ENCODE results near the gene TMEM9B.
"Not testable (repeated sequence)": the region's sequence is repeated elsewhere in the genome, so short reads cannot be mapped to it uniquely, and the experiment has no call there.

TMEM9B gene

DNA sequence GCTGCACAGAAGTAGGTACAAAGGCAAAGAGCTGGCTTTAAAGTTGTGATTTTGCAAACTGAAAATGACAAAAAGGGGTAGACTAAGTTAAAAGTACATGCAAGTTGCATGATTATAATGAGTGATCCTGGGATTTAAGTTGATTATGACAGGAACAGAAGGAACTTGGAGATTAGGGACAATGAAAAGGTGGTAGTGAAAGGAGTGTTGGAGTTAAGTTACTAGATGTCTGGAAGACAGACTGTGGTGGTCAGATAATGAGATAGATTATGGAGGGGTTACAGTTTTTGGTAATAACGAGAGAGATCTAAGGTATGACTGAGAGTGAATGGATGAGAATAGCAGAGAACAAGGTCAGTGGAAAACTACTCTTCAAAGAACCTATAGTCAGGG, 7.7 kb upstream of the TMEM9B start:
- no peak for DNase-seq

DNA sequence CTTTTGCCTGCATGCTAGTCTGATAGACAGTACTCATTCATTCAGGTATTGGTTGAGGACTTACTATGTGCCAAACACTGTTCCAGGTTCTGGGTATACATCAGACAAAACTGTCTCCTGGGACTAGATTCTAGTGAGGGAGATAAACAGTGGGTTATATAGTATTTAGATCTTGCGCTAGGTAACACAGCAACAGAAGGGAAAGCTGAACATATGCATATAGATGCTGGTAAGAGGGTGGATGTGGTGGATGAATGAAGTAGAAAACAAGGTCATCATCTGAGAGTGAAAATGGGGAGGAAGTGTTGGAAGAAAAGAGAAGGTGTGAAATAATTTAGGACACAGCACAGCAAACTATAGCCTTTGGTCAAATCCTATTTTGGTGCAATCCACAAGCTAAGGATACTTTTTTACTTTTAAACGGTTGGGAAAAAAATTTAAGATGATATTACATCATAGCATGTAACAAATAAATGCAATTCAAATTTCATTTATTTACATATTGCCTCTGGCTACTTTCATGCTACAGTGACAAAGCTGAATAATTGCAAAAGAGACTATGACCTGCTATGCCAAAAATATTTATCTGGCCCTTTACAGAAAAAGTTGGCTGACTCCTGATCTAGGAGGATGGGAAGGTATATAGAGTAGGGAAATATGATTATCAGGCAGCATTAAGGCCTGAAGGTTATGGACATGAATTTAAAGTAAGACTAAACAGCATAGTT, 7.1 kb upstream of the TMEM9B start:
- DNase-seq = no peak

DNA sequence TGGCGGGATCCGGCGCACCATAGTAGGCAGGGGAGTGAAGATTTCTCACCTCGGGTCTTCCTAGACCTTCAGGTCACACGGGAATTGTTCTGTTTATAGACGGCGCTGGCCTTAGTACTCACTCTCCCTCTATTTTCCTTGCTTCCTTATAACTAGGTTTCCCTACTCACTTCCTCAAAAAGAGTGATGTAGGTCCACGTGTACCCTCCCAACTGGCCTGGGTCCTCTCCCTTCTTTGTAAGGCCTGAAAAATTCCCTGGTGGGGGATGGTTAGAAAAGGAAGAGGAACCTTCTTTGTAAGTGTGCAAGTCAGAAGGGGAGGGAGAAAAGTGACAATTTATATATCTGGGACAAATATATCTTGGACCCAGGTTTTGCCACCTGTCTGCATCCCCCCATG, 2.9 kb upstream of the TMEM9B start:
- DNase-seq = no peak

DNA sequence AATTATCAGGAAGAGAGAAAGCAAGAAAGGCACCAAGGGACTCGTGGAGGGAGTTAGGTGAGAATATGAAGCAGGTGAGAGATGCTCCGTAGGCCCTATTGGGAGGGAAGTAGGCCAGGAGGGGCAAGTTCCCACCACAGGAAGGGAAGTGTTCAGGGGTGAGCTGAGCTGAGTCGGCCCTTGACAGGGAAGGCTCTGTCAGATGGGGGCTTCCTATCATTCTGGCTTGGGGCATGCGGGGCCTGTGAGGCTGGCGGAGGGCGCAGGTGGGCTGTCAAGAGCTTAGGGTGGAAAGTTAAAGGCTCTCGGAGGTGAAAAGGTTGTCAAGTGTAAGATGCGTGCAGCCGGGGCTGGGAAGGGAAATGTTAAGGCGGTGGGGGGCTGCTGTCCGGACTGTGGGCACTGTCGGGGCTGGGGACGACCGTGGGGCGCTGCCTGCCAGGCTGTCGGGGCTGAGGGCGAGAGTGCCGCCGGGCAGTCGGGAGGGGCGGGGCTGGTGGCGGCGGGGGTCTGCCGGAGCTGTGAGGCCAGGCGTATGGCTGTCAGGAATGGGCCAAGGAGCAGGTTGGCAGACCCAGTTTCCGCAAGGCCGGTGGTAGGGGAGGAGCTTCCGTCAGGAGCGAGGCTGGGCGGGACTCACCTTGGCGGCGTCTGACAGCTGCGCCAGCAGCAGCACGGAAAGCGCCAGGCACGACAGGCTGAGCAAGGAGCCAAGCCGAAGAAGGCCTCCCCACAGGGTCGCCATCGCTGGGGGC, 496 bp downstream of the TMEM9B start:
- DNase-seq = peak; percentile 74

DNA sequence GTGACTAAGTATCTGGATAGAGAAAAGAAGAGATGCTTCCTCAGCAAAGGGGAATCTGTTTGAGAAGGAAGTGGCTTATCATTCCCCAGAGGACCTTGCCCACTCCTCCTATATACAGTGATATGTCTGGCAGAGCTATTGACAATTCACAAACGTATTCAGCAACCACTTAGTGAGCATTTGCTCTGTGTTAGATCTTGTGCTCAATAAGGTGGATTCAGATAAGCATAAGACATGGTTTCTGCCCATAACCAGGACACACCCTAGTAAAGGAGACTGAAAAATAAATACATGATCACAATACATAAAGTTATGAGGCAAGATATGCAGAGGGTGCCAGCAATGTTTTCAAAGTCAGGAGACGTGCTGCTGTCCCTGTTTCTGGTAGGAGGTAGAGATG, 1.4 kb downstream of the TMEM9B start:
- no peak for DNase-seq

DNA sequence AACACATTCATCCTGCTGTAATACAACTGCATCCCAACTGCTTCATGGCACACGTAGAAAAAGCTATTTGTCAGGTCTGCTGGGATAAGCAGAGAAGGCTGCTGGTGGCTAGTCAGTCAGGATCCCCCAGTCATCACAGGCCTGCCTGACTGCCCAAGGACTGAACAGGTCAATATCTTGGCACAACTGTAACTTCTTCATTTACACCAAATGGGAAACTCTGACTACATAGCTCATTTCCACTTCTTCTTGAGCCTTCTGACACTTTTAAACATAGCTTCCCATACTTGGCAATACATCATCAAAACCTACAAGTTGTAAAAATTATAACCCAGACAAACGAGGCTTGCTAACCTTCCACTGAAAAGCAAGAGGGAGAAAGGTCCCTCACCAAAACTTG, 2.8 kb downstream of the TMEM9B start:
- no peak for DNase-seq

DNA sequence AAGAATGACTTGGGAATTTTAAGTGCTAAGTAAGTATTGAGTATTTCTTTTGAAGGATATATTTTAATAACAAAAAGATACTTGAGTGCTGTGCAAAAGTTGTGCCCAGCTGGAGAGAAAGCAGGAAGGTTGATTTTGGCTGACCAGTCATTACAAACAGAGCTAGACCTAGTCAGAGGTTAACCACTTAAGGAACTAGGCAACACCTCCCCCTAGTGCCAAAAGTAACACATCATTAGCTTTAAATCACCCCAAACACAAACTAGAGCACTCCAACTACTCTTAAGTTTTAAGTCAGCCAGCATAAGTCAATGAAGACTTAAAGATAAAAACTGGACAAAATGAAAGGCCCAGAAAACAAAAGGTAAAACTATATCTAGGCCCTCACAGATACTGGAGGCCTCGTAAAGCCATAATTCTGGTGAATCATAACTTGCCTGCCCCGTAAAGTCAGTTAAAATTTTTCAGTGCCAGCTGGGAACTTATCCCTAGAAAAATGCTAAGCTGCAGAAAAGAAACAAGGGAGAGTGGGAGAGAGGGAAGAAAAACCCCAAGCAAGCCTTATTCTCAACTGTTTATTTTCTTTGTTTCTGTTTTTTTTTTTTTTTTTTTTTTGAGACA, 4.6 kb downstream of the TMEM9B start:
- DNase-seq = peak; percentile 20

DNA sequence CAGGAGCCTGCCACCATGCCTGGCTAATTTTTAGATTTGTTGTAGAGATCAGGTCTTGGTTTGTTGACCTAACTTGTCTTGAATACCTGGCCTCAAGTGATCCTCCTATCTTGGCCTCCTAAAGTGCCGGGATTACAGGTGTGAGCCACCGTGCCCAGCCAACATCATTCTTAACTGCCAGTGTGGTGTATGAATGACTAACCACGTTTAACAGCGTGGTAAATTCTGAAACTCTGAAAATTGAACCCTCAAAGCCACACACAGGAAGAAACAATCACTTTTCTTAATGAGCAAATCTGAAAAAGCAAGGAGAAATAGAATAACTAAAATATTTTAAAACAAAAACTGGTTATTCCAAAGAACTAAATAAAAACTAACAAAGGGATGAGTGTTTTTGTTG, 7.4 kb downstream of the TMEM9B start:
- DNase-seq = no peak

DNA sequence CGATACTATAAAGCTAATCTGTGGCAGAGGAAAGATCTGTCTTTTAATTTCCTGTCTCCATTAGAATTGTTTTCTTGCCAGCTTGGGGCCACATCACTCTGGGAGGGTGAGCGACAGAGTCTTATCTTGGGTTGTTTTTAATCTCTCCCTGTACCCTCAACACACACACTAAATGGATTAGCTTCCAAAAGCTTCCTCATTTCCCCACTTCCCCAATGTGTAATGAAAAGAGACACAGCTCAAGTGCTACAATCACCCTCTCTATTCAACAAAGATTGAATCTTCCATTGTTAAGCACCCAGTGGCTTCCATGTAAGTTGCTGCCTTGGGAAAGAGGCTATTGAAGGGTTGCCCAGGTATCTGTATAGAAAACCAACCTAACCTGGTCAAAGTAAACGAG, 15.4 kb downstream of the TMEM9B start:
- DNase-seq = no peak

DNA sequence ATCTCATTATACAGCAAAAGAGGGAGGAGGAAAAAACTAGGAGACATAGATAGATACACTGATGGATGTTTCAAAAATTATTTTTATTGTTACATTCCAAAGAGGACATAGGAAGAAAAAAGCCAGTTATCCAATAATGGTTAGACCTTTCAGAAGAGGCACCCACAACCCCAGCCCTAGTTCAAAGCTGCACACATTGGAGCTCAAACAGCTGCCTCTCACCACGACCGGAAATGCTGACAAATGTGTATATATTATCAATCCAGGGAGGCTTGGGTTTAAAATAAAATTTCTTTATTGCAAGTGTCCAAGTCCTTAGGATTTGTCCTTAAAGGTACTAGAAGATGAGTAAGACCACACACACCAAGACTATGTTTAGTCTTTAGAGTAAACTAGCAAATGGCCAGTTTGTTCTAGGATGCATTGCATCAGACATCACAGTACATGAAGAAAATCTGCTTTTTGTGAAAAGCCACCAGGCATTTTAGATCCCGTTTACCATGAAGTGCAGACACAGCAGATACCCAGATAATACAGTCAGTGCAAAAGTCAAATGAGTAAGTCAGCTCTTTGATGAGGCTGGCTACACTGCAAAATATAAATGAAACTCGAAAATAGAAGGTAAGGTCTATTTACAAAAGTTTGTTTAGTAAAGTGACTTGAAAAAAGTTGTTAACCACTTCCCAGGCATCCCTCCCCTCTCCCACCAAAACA, 16.9 kb downstream of the TMEM9B start:
- DNase-seq = no peak

DNA sequence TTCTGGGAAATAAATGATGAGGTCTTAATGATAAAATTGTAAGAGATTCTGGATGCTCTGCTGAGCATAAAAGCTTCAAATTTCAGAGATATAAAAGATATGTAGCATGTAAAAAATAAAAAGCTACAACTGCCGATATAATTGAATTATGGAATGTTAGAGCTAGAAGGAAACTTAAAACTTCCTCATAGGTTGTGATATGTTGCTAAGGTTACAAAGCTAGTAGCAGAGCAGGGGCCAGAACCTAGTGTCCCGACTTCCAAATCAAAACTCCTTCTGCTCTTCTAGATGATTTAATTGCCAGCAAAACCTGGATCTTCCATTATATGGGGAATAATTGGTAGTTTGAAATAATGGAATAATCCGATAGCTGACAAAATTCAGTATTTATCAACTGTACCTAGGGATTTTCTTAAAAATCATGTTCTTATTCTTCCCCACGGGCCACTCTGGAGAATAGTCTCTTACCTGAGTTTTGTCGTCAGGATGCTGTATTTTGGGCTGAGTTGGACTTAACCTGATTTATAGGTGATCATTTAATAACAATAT, 21.6 kb downstream of the TMEM9B start, which contains the start of gene ASCL3:
Gene ASCL3 (minus strand): TSS at position 499 of the 549 bp plus-strand sequence. CDS start 4,855 bp downstream, outside the sequence.
- no peak for DNase-seq

DNA sequence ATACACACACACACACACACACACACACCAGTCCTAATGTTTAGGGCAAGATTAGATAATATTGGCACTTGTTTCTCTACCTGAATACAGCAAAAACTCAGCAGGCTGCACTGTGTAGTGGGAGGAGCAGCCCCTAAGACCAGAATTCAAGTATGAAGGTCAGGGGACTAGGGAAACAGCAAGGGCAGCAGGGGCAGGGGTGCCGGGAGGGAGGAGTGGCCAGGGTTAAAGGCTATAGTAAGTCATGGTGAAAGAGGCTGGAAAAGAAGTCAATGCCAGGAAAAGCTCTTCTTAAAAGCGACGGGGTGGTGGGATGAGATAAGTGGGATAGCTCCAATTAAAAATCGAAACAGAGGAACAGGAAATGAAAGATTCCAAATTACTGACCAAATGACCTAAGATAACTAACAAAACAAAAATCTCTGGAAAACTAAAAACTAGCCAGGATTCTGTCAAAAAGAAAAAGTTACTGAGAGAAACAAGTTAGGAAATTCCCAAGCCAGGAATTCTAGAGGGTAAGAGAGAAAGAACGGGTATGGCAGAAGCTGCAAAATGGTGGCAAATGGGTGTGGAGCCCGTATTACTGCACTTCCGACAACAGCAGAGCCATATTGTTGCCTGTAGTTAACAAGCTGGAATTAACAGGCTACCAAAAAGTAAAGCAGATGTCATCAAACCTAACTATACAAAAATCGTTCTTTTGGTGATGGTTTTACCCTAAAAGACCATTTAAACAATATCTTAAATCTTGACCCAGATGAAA, 22.7 kb downstream of the TMEM9B start:
- DNase-seq = no peak

DNA sequence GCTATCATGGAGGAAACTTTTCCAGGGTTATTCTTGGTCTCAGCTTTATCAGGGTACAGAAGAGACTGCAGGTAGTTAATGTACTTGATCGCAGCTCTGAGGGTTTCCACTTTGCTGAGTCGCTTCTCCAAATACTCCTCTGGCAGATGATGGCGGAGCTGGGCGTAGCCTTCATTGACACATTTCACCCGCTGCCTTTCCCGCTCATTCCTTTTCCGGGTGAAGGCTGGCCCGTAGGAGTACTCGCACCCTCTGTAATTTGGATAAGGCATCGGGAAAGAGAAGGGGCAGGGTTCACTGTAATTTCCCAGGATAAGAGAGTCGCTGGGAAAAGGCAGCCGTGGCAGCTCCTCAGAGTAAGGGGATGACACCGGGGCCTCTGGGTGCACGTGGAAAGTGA, 26.6 kb downstream of the TMEM9B start:
- DNase-seq = no peak

DNA sequence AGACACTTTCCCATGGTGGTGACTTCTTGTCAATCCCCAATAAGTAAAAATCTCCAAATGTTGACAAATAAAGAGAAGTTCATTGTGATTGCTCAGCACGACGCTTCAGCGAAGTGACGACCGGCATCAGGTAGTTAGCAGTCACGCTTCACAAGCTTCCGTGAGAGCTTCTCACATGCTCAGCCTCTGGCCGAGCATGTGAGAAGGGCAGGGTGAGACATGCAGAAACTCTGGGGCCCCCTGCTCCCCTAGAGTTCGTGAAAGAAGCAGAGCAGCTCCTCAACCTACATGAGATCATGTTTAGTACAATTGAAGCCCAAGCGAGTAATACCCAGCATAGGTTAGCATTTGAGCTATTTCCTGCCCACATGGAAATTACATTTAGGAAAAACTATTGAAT, 27.1 kb downstream of the TMEM9B start:
- DNase-seq = no peak

DNA sequence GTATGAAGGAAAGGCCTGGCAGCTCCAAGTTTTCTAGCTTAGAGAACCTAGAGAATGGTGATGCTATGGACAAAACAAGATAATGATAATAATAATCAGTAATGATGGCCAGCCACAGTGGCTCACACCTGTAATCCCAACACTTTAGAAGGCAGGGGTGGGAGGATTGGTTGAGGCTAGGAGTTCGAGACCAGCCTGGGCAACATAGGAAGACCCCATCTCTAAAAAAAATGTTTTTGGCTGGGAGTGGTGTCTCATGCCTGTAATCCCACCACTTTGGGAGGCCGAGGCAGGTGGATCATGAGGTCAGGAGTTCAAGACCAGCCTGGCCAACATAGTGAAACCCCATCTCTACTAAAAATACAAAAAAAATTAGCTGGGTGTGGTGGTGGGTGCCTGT, 28.5 kb downstream of the TMEM9B start:
- not testable (repeated sequence) for DNase-seq

DNA sequence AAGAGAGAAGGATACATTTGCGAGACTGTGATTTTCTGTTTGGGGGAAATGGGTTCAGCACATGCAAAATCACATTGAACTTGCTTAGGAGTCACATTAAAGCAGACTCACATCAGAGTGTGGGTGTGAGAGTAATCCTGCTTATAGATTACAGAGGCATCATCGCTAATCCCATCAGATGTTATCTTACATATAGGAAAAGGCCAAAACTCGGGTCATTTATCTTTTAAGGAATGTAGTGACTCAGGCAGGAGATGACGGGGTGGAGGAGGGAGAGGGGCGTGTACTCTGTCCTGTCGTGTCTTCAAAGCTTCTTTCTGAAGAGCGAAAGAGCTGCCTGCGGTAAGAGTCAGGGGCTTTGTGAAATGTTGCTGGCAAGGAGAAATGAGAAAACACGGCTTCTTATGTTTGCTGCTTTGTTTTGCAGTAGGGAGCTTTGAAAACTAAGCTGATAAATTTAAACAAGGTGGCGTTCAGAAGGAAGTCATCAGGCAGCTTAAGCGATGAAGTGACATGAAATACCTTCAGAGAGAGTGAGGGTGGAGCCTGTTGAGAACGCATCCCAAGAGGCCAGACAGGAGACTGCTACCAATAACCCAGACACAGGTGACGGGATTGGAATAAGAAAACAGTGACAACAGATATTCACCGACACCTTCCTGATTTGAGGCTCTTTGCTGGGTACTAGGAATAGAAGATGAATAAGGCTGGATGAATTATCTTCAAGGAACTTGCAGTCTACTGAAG, 29.3 kb downstream of the TMEM9B start:
- DNase-seq = no peak

DNA sequence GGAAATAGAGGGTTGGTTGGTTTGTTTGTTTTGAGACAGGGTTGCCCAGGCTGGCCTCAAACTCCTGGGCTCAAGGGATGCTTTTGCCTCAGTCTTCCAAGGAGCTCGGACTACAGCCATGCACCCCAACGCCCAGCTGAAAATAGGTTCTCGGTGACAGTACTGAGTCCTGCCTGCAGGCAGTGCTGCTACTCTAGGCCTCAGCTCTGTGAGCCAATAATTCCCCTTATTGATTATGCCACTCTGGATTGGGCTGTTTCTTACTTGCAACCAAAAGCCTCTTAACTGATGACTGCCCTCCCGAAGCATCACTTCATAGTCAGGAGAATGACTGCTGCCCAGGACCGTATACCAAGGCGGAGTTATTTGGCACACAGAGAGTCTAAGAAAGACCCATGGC, 30.3 kb downstream of the TMEM9B start:
- DNase-seq = no peak

DNA sequence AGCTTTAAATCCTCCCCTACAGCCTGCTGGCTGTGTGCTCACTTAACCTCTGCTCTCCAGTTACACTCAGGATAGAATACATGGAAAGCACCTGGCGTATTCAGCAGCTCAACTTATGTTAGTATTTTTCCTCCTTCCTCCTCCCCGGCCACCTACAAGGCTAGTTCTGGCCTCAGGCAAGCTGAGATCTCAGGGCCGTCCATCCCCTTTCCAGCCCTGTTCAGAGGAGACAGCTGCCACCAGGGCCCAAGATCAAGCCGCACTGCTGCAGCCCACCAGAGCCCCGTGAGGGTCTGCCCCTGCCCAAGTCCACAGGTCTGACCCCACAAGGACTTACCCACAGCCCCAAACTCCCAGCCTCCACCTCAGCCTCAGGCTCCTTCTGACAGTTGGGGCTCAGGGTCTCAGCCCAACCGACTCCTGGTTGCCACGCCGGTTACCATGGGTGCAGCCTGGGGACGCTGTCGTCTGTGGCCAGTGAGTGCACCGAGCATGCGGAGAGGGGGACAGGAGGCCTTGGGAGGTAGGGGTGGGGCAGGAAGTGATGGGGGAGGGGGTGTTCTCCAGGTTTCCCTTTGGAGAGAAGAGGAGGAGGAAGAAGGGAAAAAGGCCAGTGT, 31.6 kb downstream of the TMEM9B start, which contains the start of gene C11orf16:
Gene C11orf16 (minus strand): TSS at position 384 of the 617 bp plus-strand sequence. CDS start 639 bp downstream, outside the sequence.
- DNase-seq = no peak

DNA sequence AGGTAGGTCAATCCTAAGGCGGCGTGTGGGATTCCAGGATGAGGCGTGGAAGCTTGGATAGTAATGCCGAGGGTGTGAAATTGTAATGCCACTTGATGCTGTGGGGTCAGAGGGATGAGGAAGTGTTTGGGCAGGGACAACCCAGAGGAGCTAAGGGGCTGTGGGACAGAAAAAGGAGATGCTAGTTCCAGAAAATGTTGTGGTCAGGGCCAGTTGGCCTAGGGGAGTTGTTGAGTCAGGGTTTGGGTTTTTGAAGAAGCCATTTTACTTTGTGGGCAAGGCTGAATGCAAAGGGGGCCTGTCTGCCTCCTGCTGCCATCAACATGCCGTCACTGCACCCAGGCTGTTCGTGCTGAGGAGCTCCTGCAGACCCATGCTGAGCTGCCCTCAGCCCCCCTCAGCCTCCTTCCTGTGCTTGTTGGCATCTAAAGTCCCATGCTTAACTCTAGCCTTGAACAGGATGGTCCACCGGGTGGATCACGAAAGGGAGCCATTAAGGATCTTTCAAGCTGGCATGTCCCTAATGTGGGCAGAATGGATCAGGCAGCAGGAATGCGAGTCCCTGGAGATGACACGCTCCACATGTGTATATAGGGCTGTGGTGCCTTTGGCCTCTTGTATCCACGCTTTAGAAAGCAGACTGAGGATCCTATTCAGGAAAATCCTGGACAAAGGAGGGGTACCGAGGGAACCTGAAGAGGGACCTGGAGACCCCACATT, 33.6 kb downstream of the TMEM9B start:
- no peak for DNase-seq

DNA sequence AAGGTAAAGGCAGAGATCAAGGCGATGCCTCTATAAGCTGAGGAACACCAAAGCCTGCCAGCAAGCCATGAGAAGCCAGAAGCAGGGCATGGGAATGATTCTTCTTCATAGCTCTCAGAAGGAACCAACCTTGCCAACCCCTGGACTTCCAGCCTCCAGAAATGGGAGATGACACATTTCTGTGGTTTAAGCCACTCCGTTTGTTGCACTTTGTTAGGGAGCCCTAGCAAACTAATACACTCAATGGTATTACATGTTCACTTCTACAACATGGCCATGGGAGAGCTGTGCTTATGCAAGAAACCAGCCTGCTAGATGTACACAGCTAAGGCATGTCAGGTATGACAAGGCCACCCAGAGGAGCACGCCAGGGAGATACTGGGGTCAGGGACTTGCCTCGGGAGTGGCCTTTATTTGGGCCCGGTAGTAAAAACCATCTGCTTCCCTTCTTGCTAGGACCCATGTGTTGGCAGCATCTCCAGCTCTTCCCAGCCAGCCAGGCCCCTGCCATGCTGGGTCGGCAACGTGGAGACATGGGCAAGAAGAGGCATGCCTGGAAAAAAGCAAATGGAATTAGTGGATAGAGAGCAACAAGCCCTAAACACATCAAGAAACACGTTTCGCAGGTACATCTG, 35.1 kb downstream of the TMEM9B start:
- no peak for DNase-seq

All from NCI-H1105 (cell line).